Frontal cortex (tissue), 4 donors: ENCODE measurements around the gene DCDC2B. TPM values are rescaled to one million over a fixed set of nuclear protein-coding genes. Genes with fewer than 3 reads are reported as not detected.
"Not testable (repeated sequence)": the region's sequence is repeated elsewhere in the genome, so short reads cannot be mapped to it uniquely, and the experiment has no call there.

Source experiments
- DNase-seq, 2 donors: peaks; one replicate each; pipeline ENCODE4 v3.0.0; 2012; ENCODE audit warnings: low spot score in 2 of 2
- FAIRE-seq: peaks from 2 replicates; lab custom pipeline; 2012; peaks lifted over from hg19 to GRCh38; lab: Jason Lieb, UNC
- total RNA-seq: library from RNA; depleted of rRNA; stranded (reverse); fragments of >200 nt; gene quantifications from one replicate; pipeline ENCODE4 v1.2.3, GENCODE V29; 2014
- donor health status: control.
- donor health status: control.
- donor health status: control.

The DCDC2B gene
- total RNA-seq, 1 donor from 2014 or later, result not detected

DNA sequence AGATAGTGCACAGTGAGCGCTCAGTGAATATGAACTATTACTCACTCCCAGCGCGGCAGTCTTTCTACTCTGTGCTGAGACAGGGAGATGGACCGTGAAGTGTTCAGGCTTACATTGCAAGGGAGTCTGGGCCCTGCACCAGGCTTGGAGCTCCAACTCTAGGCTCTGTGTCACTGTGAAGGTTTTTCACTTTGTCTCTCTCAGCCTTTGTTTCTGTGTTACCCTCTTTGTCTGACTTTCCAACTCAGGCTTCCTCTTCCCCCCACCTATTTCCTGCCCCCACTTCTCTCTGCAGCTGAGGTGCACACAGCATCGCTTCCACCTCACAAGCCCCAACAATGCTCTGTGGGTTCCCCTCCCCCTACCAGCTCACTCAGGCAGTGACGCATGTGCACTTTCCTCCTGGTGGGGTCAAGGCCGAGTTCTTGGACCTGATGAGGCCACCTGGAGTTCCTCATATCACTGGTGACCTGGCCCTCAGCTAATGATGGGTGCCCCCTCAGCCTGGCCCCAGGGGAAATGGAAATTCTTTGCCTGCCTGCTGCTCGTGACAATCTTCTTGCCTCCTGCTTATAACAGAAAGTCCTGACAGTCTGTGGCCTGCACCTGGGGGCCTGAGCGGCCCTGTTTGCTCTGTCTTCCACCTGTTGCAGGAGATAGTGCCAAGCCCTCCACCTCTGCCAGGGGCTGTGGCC is 41.1 kb downstream of the DCDC2B start:
- FAIRE-seq (no peak), DNase-seq (no peak)

DNA sequence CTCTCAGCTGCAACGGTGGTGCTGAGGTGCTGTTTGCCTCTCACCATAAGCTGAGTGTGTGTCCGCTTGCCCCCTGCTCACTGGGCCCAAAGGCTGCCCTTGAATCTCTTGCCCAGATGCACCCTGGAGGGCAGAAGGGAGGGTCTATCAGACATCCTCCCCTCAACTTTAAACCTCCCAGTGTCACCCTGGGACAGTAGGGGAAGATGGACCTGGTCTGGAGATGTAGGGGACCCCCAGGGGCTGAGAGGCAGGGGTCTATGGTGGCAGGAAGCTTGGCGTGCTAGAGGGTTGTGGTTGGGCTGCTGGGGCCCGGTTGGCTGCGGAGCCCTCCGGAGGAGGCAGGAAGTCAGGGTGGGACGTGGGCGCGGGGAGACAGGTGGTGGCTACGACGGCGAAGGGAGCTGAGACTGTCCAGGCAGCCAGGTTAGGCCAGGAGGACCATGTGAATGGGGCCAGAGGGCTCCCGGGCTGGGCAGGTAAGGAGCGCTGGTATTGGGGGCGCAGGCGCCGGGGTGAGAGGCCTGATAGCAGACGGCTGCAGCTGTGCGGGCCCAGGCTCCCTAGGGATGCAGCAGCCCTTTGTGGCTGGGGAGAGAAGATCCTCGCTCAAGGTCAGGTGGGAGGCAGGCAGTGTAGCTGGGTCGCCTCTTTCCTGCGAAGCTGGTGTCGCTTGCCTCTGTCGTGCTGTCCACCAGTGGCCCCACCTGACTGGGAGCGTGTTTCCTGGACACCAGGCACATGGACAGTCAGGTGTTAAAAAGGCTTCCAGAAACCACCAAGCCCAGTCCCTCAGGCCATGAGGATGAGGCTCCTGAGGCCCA is 42.2 kb downstream of the DCDC2B start, which contains the start of gene LCK:
Gene LCK, plus strand, starts transcription at position 373 of the 824 bp plus-strand sequence. CDS start 23,065 bp downstream, outside the sequence.
- no peak for FAIRE-seq
- DNase-seq, result no peak

DNA sequence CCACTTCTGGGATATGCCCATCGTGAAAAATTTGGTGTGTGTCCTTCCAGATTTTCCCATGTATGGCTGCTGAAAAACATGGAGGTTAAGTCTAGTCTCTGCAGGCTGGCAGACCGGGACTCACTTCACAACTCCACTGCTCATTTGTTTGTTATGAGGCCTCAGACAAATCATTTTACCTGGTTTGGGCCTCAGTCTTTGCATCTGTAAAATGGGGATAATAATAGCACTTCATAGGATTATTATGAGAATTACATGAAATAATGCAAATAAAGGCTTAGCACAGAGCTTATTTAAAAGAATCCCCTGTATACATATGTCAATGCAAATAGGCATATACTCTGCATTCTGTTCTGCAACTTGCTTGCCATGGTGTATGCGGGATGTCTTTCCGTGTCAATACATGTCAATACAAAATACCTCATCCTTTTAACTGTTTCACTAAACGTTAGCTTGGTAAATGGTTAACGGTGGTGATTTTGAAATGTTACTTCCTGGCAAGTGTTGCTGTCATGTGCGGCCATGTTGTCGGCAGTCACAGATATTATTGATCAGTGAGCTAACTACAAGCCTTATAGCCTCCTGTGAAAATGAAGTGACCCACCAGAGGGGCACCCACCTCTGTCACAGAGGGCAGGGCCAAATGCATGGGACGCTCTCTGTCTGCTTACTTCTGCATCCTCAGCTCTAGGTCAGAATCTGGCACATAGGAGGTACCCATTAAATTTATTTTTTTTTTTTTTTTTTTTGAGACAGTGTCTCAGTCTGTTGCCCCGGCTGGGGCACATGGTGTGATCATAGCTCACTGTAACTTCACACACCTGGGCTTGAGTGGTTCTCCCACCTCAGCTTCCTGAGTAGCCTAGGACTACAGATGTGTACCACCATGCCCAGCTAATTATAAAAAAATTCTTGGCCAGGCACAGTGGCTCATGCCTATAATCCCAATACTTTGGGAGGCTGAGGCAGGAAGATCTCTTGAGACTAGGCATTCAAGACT is 46.5 kb downstream of the DCDC2B start:
- FAIRE-seq (no peak), DNase-seq (no peak)

- no peak for DNase-seq
- no peak for FAIRE-seq
These were observed 47.8 kb downstream of the DCDC2B start for GRCh38 chr1:32256473-32257226.

GRCh38 chr1:32257227-32257508 is 48.3 kb downstream of the DCDC2B start:
- no peak for FAIRE-seq
- no peak for DNase-seq

DNA sequence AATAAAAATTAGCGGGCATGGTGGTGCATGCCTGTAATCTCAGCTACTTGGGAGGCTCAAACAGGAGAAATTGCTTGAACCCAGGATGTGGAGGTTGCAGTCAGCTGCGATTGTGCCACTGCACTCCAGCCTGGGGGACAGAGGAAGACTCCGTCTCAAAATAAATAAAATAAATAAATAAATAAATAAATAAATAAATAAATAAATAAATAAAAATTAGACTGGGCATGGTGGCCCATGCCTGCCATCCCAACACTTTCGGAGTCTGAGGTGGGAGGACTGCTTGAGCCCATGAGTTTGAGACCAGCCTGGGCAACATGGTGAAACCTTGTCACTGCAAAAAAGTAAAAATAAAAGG is 54.3 kb downstream of the DCDC2B start:
- not testable (repeated sequence) for DNase-seq, FAIRE-seq

GRCh38 chr1:32263744-32264143 is 54.9 kb downstream of the DCDC2B start:
- FAIRE-seq (no peak), DNase-seq (no peak)

Other genes with a start within 250 kb of the DCDC2B start
- 105 TPM for gene KHDRBS1, start 195.2 kb upstream of the DCDC2B start, total RNA-seq
- 5.3 TPM for gene TMEM39B, start 136.2 kb upstream of the DCDC2B start, total RNA-seq
- gene KPNA6, start 101.0 kb upstream of the DCDC2B start, total RNA-seq, result 21.2 TPM
- 20.4 TPM for gene TXLNA, start 29.4 kb upstream of the DCDC2B start, total RNA-seq
- gene CCDC28B, start 8.5 kb upstream of the DCDC2B start, total RNA-seq, result 34.2 TPM
- gene IQCC, start 3.4 kb upstream of the DCDC2B start, total RNA-seq, result 3.3 TPM
- gene TMEM234, start 13.3 kb downstream of the DCDC2B start, total RNA-seq, result 12.2 TPM
- gene EIF3I, start 13.3 kb downstream of the DCDC2B start, total RNA-seq, result 98.6 TPM
- gene FAM167B, start 38.1 kb downstream of the DCDC2B start, total RNA-seq, result 0.41 TPM
- not detected for gene LCK, start 42.2 kb downstream of the DCDC2B start, total RNA-seq
- gene HDAC1, start 83.0 kb downstream of the DCDC2B start, total RNA-seq, result 19.6 TPM
- gene MARCKSL1, start 127.1 kb downstream of the DCDC2B start, total RNA-seq, result 373 TPM
- 2.0 TPM for gene FAM229A, start 153.4 kb downstream of the DCDC2B start, total RNA-seq
- 0.41 TPM for gene TSSK3, start 153.4 kb downstream of the DCDC2B start, total RNA-seq
- gene BSDC1, start 185.4 kb downstream of the DCDC2B start, total RNA-seq, result 65.2 TPM